GM12892 (cell line): ENCODE data around the gene ABCB9.

ENCODE experiments used
- POLR2A ChIP-seq: IDR thresholded peaks from 2 replicates; pipeline ENCODE4 v1.6.1; 2011; ENCODE audit warnings: low read depth, low read length, control low read depth
- POLR2AphosphoS5 ChIP-seq: IDR thresholded peaks from 2 replicates; pipeline ENCODE4 v1.6.1; 2011; ENCODE audit warnings: low read depth, low read length, control low read depth
- TAF1 ChIP-seq: IDR thresholded peaks from 2 replicates; pipeline ENCODE4 v1.6.1; 2011; ENCODE audit warnings: low read depth, mild to moderate bottlenecking, control low read depth, low read length, borderline replicate concordance

DNA sequence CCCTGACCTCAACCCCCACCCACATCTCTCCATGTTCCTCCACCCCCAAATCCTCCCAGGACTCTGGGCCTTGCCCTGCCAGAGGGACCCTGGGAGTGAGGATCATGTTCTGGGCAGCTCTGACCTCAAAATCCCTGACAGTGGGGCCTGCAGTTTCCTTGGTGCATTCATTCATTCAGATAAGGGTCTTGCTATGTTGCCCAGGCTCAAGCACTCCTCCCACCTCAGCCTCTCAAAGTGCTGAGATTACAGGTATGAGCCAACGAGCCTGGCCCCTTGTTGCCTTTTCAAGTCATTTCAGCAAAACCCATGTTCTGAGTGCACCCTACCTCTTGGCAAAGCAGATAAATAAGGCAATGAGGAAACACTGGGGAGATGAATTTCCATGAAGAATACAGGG lies 43.8 kb upstream of the ABCB9 start:
- TF ChIP-seq POLR2AphosphoS5 = no peak
- TF ChIP-seq TAF1 = no peak
- TF ChIP-seq POLR2A = no peak
